Common myeloid progenitor, CD34-positive (primary cell): ENCODE results near the gene MLPH.

ENCODE experiments used
- CTCF ChIA-PET: fragments of 350-600 bp; sonication (Branson Sonifier 250); formaldehyde crosslinking; loops from one replicate; lab custom pipeline; 2021; ENCODE audit warnings: antibody characterized with exemption; lab: Charles Lee
- POLR2A ChIA-PET: fragments of 350-600 bp; sonication (Branson Sonifier 250); formaldehyde crosslinking; loops from one replicate; lab custom pipeline; 2021; ENCODE audit warnings: antibody characterized with exemption; lab: Charles Lee
- DNase-seq, 3 donors: peaks; one replicate each; pipeline versions ENCODE4 v3.0.0 to v3.0.0-alpha.2; 2013
- H3K27ac ChIP-seq, 2 experiments: 1 replicate in 1 of 2; 2 replicates in 1 of 2; pipeline ENCODE4 v1.7.0; 2013; ENCODE audit warnings: inconsistent platforms in 2 of 2, low read length in 2 of 2, mild to moderate bottlenecking in 2 of 2, low read depth in 1 of 2, moderate library complexity in 1 of 2; ENCODE audit not compliant: severe bottlenecking in 2 of 2, insufficient read depth in 1 of 2, poor library complexity in 1 of 2
- H3K27me3 ChIP-seq, 5 experiments: replicated peaks in 2 of 5; 1 replicate in 3 of 5; 2 replicates in 2 of 5; pipeline versions ENCODE4 v1.6.1 to v1.7.0; 2013; ENCODE audit warnings: low read length in 4 of 5, mild to moderate bottlenecking in 2 of 5, moderate library complexity in 2 of 5, inconsistent platforms in 1 of 5; ENCODE audit not compliant: insufficient read depth in 5 of 5, control insufficient read depth in 4 of 5
- H3K36me3 ChIP-seq, 4 experiments: 1 replicate in 2 of 4; 2 replicates in 2 of 4; pipeline versions ENCODE4 v1.6.1 to v1.7.0; 2013; ENCODE audit warnings: low read length in 3 of 4, control low read depth in 1 of 4, mild to moderate bottlenecking in 1 of 4; ENCODE audit not compliant: control insufficient read depth in 4 of 4, insufficient read depth in 4 of 4
- H3K4me1 ChIP-seq, 4 experiments: 1 replicate in 3 of 4; 2 replicates in 1 of 4; pipeline versions ENCODE4 v1.6.1 to v1.7.1; 2013; ENCODE audit warnings: low read length in 3 of 4, mild to moderate bottlenecking in 3 of 4, control low read depth in 1 of 4, inconsistent platforms in 1 of 4, moderate library complexity in 1 of 4; ENCODE audit not compliant: control insufficient read depth in 4 of 4, insufficient read depth in 4 of 4; ENCODE audit errors: control extremely low read depth in 1 of 4
- H3K4me3 ChIP-seq, 7 experiments: 1 replicate in 4 of 7; 2 replicates in 3 of 7; pipeline versions ENCODE4 v1.5.1 to v1.7.0; 2013; ENCODE audit warnings: mild to moderate bottlenecking in 7 of 7, low read length in 6 of 7, moderate library complexity in 6 of 7, inconsistent platforms in 2 of 7, low read depth in 2 of 7, control low read depth in 1 of 7; ENCODE audit not compliant: insufficient read depth in 4 of 7, control insufficient read depth in 1 of 7; ENCODE audit errors: extremely low read depth in 1 of 7
- H3K9me3 ChIP-seq, 5 experiments: 1 replicate in 4 of 5; 2 replicates in 1 of 5; pipeline versions ENCODE4 v1.6.1 to v1.7.1; 2013; ENCODE audit warnings: low read length in 4 of 5, mild to moderate bottlenecking in 2 of 5, inconsistent platforms in 1 of 5, low read depth in 1 of 5, moderate library complexity in 1 of 5; ENCODE audit not compliant: control insufficient read depth in 4 of 5, insufficient read depth in 2 of 5; ENCODE audit errors: control extremely low read depth in 1 of 5
- WGBS: methylation state at CpG from one replicate; pipeline ENCODE4 v1.1.5; 2013; ENCODE audit not compliant: insufficient coverage; 5-methylcytosine and 5-hydroxymethylcytosine counted together

Gene MLPH

DNA sequence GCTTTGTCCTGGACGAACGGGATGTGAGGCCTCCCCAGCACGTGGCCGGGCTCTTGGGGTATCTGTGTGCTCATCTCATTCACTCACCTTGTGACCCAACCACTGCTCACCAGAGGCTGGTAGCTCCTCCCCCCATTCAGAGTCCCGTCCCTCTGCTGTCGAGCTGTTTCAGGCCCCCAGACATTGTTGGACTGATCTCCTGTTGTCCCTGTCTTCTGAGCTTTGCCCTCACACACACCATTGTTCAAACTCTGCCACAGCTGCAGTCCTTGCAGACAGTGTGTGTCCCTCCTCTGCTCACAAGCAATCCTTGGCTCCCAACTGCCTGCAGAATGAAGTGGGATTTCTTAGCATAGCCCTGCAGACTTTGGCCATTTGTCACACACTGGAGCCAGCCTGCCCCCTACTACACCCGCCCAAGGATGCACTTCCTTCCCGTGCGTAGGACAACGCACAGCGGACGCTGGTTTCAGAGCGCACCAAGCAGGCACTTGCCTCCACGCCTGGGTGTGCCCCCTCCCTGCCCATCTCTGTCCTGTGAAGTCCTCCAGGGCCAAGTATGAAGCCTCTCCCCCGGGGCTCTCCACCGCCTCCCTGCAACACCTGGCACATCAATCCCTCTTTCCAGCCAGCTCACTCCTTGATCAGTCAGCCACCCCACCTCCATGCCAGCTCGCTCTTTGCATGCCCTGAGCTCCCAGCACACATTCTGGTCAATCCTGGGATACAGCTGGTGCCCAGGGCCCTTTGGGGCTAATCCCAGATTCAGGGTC, 62.8 kb downstream of the MLPH start:
- no peak for DNase-seq
- Histone ChIP-seq H3K9me3 (peaks cover 0 to 15% (median 4%) of the 10 kb centered on the region in 5 experiments), H3K4me3 (no peak overlapping the region), H3K36me3 (no peaks in the 10 kb centered on the region), H3K27me3 (peaks cover 0 to 16% (median 2%) of the 10 kb centered on the region in 5 experiments), H3K27ac (no peak overlapping the region), H3K4me1 (no peaks in the 10 kb centered on the region)
- ChIA-PET CTCF (interaction anchor here (0.6 to 1.5 kb wide), 4 partner anchors 11 to 151 kb away, joined by 3 to 6 read pairs (median 4); no protein-coding TSS in a partner anchor), POLR2A (no interaction called here)
- 87% methylated on average over 17 of the region's 17 CpGs for WGBS

DNA sequence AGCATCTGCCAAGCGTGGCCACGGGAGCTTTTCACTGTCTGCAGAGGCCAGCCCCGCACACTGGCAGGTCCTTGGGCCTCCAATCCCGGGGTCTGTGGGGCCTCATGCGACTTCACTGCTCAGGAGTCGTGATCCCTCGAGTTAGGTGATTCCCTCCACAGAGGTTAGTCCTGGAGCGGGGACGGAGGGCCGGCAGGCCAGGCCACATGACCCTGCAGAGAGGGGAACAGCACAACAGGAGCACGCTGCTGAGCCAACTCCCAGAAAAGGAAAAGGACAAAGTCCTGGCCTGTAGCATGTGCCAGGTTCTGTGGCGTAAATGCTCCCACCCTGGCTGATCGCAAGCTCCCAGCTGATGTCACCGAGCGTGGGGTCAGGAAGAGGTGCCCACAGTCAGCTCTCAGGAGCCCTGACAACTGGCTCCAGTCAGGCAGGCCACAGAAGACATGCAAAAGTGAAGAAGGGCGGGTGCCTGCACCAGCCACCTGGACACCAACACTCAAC, 64.1 kb downstream of the MLPH start:
- no peaks in the 10 kb centered on the region for H3K36me3 ChIP-seq
- CTCF ChIA-PET = no interaction called here
- POLR2A ChIA-PET = no interaction called here

DNA sequence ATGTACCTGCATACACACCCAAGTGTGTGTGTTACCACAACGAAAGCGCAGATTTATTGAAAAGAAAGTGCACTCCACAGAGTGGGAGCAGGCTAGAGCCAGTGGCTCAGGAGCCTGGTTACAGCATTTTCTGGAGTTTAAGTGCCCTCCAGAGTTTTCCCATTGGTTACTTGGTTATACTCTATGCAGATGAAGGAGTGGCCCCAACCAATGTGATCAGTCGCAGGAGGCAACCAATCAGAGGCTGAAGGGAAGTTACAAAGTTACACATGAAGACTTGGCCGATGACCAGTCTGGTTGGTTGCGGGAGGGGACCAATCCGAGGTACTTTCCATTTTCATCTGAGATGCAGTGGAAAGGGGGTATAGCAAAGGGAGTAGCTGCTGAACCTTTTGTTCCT, 65.9 kb downstream of the MLPH start:
- H3K4me1 ChIP-seq = no peaks in the 10 kb centered on the region
- DNase-seq = no peak
- H3K4me3 ChIP-seq = no peak overlapping the region
- no peaks in the 10 kb centered on the region for H3K36me3 ChIP-seq
- peaks cover 0 to 14% (median 2%) of the 10 kb centered on the region in 5 experiments for H3K27me3 ChIP-seq
- peaks cover 3 to 29% (median 16%) of the 10 kb centered on the region in 5 experiments for H3K9me3 ChIP-seq
- ChIA-PET CTCF (no interaction called here), POLR2A (no interaction called here)
- WGBS = 100% methylated on average over 5 of the region's 6 CpGs
- H3K27ac ChIP-seq = no peak overlapping the region

More for the DNA sequence above, 64.1 kb downstream of the MLPH start:
- peaks cover 0 to 16% (median 2%) of the 10 kb centered on the region in 5 experiments for H3K27me3 ChIP-seq
- no peak overlapping the region for H3K27ac ChIP-seq
- no peaks in the 10 kb centered on the region for H3K4me1 ChIP-seq
- peaks cover 3 to 24% (median 12%) of the 10 kb centered on the region in 5 experiments for H3K9me3 ChIP-seq
- DNase-seq = no peak
- 97% methylated on average over 16 of the region's 16 CpGs for WGBS
- H3K4me3 ChIP-seq = no peak overlapping the region

DNA sequence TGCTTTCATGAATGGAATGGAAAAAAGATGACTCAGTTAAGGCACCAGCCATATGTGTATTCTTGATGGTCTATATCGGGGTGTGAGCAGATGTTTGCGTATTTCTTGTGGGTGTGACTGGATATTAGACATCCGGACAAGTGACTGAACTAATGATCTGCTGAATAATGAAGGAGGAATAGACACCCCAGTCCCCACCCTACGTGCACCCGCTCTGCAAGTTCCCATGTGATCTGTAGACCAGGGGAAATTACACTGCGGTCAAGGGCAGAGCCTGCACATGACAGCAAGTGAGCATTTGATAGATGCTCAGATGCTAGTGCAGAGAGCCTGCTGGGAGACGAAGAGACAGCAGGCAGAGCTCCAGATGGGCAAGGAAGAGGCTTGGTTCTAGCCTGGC, 66.9 kb downstream of the MLPH start:
- H3K9me3 ChIP-seq = peaks cover 3 to 29% (median 16%) of the 10 kb centered on the region in 5 experiments
- DNase-seq = no peak
- ChIA-PET POLR2A (no interaction called here), CTCF (no interaction called here)
- no peaks in the 10 kb centered on the region for H3K36me3 ChIP-seq
- H3K4me3 ChIP-seq = no peak overlapping the region
- H3K4me1 ChIP-seq = no peaks in the 10 kb centered on the region
- H3K27ac ChIP-seq = no peak overlapping the region
- H3K27me3 ChIP-seq = peaks cover 0 to 14% (median 2%) of the 10 kb centered on the region in 5 experiments
- over 99% methylated on average over 7 of the region's 7 CpGs for WGBS

DNA sequence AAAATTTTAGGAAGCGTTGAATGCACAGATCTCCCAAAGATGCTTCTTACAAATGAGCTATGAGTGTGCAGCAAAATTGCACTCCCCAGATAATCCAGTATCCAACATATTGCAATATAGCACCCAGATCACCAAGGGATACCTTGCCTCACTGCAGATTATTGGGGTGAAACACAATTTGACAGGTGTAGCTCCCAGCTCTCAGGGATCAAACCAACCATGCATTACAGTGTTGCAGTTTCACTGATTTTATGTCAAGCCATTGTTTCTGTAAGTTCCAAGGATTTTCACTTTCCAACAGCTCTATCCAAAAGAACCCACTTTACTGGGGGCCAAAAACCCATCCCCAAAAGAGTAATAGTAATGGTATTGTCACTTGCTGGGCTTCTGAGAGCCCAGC, 68.5 kb downstream of the MLPH start:
- Histone ChIP-seq H3K27me3 (peaks cover 0 to 7% (median 2%) of the 10 kb centered on the region in 5 experiments), H3K27ac (no peak overlapping the region), H3K36me3 (no peaks in the 10 kb centered on the region), H3K4me1 (no peaks in the 10 kb centered on the region), H3K9me3 (peaks cover 3 to 29% (median 16%) of the 10 kb centered on the region in 5 experiments), H3K4me3 (no peak overlapping the region)
- ChIA-PET CTCF (interaction anchor here (1.0 to 1.1 kb wide), 2 partner anchors 16 to 44 kb away, joined by 4 to 5 read pairs; no protein-coding TSS in a partner anchor), POLR2A (no interaction called here)
- no peak for DNase-seq
- no CpG with 5 or more reads among the region's 1 CpG for WGBS

DNA sequence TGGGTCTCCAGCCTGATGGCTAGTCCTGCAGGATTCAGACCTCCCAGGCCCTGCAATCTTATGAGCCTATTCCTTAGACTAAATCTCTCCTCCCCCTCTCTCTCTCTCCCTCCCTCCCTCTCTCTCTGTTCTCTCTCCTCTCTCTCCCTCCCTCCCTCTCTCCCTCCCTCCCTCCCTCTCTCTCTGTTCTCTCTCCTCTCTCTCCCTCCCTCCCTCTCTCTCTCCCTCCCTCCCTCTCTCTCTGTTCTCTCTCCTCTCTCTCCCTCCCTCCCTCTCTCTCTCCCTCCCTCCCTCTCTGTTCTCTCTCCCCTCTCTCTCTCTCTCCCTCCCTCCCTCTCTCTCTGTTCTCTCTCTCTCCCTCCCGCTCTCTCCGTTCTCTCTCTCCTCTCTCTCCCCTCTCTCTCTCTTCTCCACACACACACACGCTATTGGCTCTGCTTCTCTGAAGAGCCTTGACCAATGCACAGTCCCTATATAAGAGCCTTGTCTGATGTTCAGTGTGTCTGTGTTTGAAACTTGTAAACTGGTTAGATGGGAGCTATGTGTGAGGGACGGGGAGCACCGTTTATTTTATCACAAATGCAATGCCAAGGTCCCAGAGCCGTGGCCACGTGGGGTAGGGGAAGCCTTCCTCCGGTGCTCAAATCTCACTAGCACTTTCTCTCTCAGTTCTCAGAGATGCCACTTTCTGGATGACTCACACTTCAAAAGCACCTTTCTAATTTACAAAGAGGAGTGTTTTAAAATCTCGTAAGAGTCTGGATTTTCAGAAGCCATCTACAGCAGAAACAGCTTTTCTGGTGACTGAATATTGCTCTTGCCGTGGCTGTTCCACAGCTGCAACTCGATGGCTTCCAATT, 70.0 kb downstream of the MLPH start:
- DNase-seq = no peak
- Histone ChIP-seq H3K27ac (no peak overlapping the region), H3K4me1 (no peaks in the 10 kb centered on the region), H3K9me3 (peaks cover 3 to 29% (median 16%) of the 10 kb centered on the region in 5 experiments), H3K36me3 (no peaks in the 10 kb centered on the region), H3K4me3 (no peak overlapping the region), H3K27me3 (peaks cover 0 to 7% (median 2%) of the 10 kb centered on the region in 5 experiments)
- CTCF ChIA-PET = no interaction called here
- POLR2A ChIA-PET = no interaction called here
- 84% methylated on average over 8 of the region's 11 CpGs for WGBS
